ENCODE data around the gene ARRDC3. TPM values are rescaled to one million over a fixed set of nuclear protein-coding genes. Genes with fewer than 3 reads are reported as not detected.

ARRDC3 gene
- total RNA-seq, 2 donors from 2014 or later = 28.0 to 37.6 TPM

- DNase-seq = no peak
- Histone ChIP-seq H3K4me1 (no peaks in the 10 kb centered on the region), H3K9ac (ENCODE audit: low read depth in 2 of 2, low read length in 2 of 2) (no peak overlapping the region), H3K27ac (no peak overlapping the region), H3K4me3 (no peak overlapping the region), H3K36me3 (peaks cover 17% of the 10 kb centered on the region), H3K9me3 (no peaks in the 10 kb centered on the region), H3K27me3 (no peaks in the 10 kb centered on the region)
- TF ChIP-seq, protein P1, sequence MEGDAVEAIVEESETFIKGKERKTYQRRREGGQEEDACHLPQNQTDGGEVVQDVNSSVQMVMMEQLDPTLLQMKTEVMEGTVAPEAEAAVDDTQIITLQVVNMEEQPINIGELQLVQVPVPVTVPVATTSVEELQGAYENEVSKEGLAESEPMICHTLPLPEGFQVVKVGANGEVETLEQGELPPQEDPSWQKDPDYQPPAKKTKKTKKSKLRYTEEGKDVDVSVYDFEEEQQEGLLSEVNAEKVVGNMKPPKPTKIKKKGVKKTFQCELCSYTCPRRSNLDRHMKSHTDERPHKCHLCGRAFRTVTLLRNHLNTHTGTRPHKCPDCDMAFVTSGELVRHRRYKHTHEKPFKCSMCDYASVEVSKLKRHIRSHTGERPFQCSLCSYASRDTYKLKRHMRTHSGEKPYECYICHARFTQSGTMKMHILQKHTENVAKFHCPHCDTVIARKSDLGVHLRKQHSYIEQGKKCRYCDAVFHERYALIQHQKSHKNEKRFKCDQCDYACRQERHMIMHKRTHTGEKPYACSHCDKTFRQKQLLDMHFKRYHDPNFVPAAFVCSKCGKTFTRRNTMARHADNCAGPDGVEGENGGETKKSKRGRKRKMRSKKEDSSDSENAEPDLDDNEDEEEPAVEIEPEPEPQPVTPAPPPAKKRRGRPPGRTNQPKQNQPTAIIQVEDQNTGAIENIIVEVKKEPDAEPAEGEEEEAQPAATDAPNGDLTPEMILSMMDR (IDR thresholded peaks at IDR 0.05) = no peak
- intact Hi-C loops (cut with DNase I) = no loop called here
These were observed 10.1 kb downstream of the ARRDC3 start for GRCh38 chr5:91373006-91373405.

DNA sequence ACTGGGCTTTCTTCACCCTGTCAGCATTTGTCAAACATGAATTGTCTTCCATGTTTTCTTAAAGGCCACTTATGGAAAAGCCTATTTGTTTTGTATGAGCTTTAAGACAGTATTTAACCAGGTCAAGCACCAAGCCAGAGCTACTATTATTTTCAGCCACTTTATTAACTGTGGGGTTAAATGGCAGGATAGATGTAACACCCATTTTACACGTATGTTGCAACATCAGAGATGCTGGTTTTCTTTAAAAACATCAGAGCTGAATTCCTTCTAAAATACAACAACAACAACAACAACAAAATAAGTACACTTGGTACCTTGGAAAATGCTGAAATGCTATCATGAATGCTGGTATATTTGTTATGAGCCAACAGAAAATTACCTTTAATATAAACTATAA, 13.6 kb downstream of the ARRDC3 start:
- TF ChIP-seq, protein P1 (IDR thresholded peaks at IDR 0.05) = no peak
- Histone ChIP-seq H3K9ac (ENCODE audit: low read depth in 2 of 2, low read length in 2 of 2) (no peak overlapping the region), H3K27me3 (no peaks in the 10 kb centered on the region), H3K27ac (no peak overlapping the region), H3K9me3 (no peaks in the 10 kb centered on the region), H3K4me3 (no peak overlapping the region), H3K4me1 (no peaks in the 10 kb centered on the region), H3K36me3 (peaks cover 12% of the 10 kb centered on the region)
- no peak for DNase-seq
- intact Hi-C loops (cut with DNase I) = no loop called here

GRCh38 chr5:91367908-91368648, 15.0 kb downstream of the ARRDC3 start:
- Histone ChIP-seq H3K27ac (no peak overlapping the region), H3K4me3 (no peak overlapping the region), H3K9me3 (no peaks in the 10 kb centered on the region), H3K9ac (ENCODE audit: low read depth in 2 of 2, low read length in 2 of 2) (no peak overlapping the region), H3K4me1 (no peaks in the 10 kb centered on the region), H3K36me3 (peaks cover 7% of the 10 kb centered on the region), H3K27me3 (no peaks in the 10 kb centered on the region)
- TF ChIP-seq, protein P1 (IDR thresholded peaks at IDR 0.05) = no peak
- intact Hi-C loops (cut with DNase I) = no loop called here
- no peak for DNase-seq

DNA sequence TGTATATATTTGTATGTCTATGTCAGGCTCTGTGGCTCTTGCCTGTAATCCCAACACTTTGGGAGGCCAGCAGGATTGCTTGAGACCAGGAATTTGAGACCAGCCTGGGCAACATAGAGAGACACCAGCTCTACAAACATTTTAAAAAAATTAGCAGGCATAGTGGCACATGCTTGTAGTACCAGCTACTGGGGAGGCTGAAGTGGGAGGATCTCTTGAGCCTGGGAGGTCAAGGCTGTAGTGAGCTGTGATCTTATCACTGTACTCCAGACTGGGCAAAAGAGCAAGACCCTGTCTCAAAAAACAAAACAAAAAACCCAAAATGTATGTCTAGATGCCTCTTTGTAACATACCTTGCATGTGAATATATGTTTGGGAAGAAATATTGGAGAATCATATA, 15.8 kb downstream of the ARRDC3 start:
- no peaks in the 10 kb centered on the region for H3K36me3 ChIP-seq
- H3K27me3 ChIP-seq = no peaks in the 10 kb centered on the region
- H3K27ac ChIP-seq = no peak overlapping the region
- H3K9me3 ChIP-seq = no peaks in the 10 kb centered on the region
- no peak for DNase-seq
- no peak overlapping the region for H3K4me3 ChIP-seq
- TF ChIP-seq, protein P1 (IDR thresholded peaks at IDR 0.05) = no peak
- intact Hi-C loops (cut with DNase I) = no loop called here
- H3K9ac ChIP-seq (ENCODE audit: low read depth in 2 of 2, low read length in 2 of 2) = no peak overlapping the region
- no peaks in the 10 kb centered on the region for H3K4me1 ChIP-seq

- intact Hi-C loops (cut with DNase I) = no loop called here
- Histone ChIP-seq H3K4me3 (no peak overlapping the region), H3K36me3 (no peaks in the 10 kb centered on the region), H3K27ac (no peak overlapping the region), H3K9me3 (no peaks in the 10 kb centered on the region), H3K4me1 (no peaks in the 10 kb centered on the region), H3K9ac (ENCODE audit: low read depth in 2 of 2, low read length in 2 of 2) (no peak overlapping the region), H3K27me3 (no peaks in the 10 kb centered on the region)
- DNase-seq = no peak
- TF ChIP-seq, protein P1 (IDR thresholded peaks at IDR 0.05) = no peak
These were observed 16.6 kb downstream of the ARRDC3 start for GRCh38 chr5:91366551-91366950.

All from colonic mucosa (tissue), 4 donors.